GM21526 (cell line): ENCODE measurements around the gene SGSH.

ENCODE experiments used
- ATAC-seq: cut with Tn5 transposase; IDR thresholded peaks from one replicate; pipeline ENCODE4 v1.9.1; 2021; ENCODE audit warnings: moderate library complexity; ENCODE audit not compliant: unreplicated experiment, low FRiP score

The SGSH gene

GRCh38 chr17:80229011-80229410 is 8.9 kb upstream of the SGSH start:
- no peak for ATAC-seq

- no peak for ATAC-seq
Measured at GRCh38 chr17:80228477-80228876, 8.3 kb upstream of the SGSH start.

GRCh38 chr17:80227666-80228065 is 7.5 kb upstream of the SGSH start:
- no peak for ATAC-seq

- no peak for ATAC-seq
Measured at GRCh38 chr17:80227156-80227555, 7.0 kb upstream of the SGSH start.

- no peak for ATAC-seq
Measured at GRCh38 chr17:80225230-80225629, 5.1 kb upstream of the SGSH start.

- ATAC-seq = no peak
Measured at GRCh38 chr17:80224683-80225082, 4.5 kb upstream of the SGSH start.

GRCh38 chr17:80223838-80224497 is 3.8 kb upstream of the SGSH start:
- no peak for ATAC-seq

GRCh38 chr17:80223142-80223815 is 3.1 kb upstream of the SGSH start:
- no peak for ATAC-seq

- ATAC-seq = no peak
Measured at GRCh38 chr17:80222376-80223141, 2.4 kb upstream of the SGSH start.

- no peak for ATAC-seq
Measured at GRCh38 chr17:80221351-80222105, 1.4 kb upstream of the SGSH start.

- no peak for ATAC-seq
Measured at GRCh38 chr17:80220736-80221215, 643 bp upstream of the SGSH start.

GRCh38 chr17:80219763-80220053 is 425 bp downstream of the SGSH start:
- ATAC-seq = no peak

- ATAC-seq = no peak
Measured at GRCh38 chr17:80219013-80219762, 945 bp downstream of the SGSH start.

- ATAC-seq = no peak
Measured at GRCh38 chr17:80218391-80218790, 1.7 kb downstream of the SGSH start.

- no peak for ATAC-seq
Measured at GRCh38 chr17:80217703-80218362, 2.3 kb downstream of the SGSH start.

- no peak for ATAC-seq
Measured at GRCh38 chr17:80216473-80217456, 3.4 kb downstream of the SGSH start.

GRCh38 chr17:80214878-80215210 is 5.3 kb downstream of the SGSH start:
- ATAC-seq = no peak

GRCh38 chr17:80214012-80214877 is 5.9 kb downstream of the SGSH start:
- no peak for ATAC-seq
